NCI-H82 treated with DMSO at 0.1 percent for 48 hours (cell line): ENCODE results near the gene MEP1A.
A peak's percentile ranks its signal among the peaks of the same experiment; 100 is the strongest.

Experiments
- DNase-seq: peaks from one replicate; lab custom pipeline; 2025; ENCODE audit not compliant: unreplicated experiment; lab: John Stamatoyannopoulos, UW

The MEP1A gene

DNA sequence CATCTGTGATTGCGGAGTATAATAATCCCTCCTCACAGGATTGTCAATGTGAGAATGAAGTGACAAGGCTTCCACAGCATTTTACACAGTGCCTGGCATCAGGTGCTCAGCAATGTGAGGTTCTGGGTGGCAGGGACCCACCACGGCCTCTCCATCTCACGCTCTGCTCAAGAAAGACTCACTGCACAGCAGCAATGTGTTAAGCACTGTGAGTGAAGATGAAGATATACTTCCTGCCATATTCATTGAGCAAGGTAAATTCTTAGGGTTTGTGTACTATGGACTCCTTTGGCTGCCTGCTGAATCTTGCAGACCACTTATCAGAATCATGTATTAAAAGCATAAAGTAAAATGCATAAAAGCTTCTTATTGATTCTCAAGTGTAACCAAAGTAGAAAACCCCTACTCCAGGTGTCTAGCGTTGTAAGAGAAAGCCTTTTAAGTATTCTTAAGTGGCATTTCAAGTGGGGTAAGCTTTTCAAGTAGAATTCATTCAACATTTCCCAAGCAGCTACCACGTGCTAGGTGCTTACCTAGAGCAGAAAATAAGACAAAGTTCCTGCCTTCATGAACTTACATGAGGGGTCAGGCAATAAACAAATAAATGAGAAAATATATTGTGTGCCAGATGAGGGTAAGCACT is 17.0 kb upstream of the MEP1A start:
- DNase-seq, result no peak

DNA sequence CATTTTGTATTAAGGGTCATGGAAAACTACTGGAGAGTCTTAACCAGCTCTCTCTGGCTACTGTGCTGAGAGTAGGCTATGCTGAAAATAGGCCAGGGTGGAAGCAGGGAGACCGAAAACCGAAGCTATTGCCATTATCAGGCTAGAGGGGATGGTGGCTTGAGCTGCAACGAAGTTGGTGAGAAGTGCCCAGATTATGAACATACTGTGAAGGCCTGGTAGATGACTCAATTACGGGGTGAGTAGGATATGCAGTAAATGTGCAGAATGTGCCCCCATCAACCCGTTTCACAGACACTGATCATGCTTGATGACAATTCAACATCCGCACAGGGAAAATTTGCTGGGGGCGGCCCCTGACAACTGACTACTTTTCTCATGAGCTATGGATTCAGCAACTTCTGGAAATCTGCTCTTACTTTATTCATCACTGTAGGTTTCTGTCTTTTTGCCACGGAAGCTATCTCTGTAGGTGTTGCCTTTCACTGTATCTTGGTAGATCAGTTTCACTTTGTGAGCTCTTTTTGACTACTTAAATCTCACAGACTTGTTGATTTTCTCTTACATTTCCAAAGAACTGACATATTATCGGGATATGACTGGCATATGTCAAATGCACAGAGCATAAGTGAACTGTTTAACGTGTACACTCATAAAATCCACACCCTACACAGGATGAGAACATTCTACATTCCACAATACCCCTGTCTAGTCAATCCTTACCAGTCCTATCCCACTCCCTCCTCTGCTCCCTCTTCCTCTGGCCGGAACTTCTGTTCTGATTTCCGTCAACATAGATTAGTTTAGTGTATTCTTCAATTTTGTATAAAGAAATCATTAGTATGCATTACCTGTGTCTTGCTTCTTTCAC is 15.5 kb upstream of the MEP1A start:
- DNase-seq, result no peak

DNA sequence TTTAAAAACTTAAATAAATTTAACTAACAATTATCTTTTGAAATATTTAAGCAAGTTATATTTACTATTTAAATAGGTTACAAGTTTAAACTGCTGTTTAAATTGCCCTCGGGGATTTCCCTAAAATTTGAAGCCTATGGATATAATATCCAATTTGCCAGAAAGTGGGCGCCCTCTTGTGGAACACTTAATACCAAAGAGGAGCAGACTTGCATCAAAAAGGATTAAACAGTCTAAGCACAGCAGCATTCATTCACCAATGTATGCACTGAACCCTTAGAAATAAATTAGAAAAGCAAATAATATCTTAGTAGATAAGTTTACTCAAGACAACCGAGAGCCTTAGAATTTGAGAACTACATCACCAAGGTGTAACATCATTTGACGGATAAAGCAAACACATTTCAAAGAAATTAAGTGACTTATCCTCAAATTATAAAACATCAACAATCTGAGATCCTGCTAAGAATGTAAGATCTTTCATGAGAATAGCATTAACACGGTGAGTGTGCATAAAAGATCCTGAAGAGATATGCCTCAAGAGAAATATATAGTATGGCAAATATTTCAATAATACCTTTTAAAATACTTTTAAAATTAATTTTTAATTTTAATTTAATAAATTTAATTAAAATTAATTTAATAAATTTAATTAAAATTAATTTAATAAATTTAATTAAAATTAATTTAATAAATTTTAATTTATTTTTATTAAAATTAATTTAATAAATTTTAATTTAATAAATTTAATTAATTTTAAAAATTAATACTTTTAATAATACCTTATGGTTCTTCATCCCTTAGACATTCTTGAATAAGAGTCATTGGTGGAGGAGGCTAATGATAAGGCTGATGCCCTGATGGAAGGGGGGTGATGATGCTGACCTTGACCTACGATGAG is 11.5 kb upstream of the MEP1A start:
- DNase-seq, result peak; percentile 62

DNA sequence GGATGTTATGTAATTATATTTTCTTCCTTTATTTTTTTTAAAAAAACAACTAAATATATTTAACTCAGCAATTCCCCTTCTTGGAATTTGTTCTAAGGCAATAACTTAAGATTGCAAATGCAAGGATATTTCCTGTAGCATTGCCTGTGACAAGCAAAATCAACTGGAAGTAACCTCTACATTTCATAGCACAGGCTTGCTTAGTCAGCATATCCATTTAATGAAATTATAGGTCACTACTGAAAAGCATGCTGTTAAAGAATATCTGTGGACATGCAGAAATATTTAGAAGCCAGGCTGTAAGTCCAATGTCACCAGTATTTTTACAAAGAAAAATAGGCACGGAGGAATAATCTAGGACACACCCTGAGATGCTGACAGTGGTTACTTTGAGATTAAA is 8.7 kb upstream of the MEP1A start:
- no peak for DNase-seq

DNA sequence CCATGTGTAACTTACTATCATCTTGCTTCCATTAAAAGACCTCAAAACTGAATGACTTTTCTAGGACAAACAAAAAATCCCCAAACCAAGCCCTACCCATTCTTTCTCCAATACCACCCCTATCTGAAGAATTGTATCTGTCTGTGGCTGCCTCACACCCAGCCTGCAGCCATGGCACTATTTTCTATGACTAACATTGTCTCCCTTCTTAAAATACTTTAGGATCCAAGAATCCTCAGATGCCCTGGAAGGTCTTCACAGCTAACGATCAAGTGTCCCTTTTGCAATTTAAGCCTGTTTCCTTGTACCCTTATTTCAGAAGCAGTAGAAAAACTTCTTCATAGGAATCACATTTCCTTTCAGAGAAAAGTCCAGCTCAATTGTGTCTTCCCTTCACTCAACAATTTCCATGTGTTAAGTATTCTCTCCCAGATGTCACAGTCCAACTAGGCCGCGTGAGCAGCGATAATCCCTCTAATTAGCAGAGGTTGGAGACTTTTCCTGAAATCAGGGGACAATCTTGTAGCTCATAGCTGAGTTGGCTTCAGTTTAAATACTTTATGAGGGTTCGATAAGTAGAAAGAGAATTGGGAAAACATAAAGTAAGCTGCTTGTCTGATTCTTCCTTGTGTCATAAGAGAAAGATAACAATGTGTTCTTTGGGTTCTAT is 5.2 kb upstream of the MEP1A start:
- DNase-seq, result no peak

GRCh38 chr6:46788791-46789190 is 4.4 kb upstream of the MEP1A start:
- DNase-seq, result no peak

DNA sequence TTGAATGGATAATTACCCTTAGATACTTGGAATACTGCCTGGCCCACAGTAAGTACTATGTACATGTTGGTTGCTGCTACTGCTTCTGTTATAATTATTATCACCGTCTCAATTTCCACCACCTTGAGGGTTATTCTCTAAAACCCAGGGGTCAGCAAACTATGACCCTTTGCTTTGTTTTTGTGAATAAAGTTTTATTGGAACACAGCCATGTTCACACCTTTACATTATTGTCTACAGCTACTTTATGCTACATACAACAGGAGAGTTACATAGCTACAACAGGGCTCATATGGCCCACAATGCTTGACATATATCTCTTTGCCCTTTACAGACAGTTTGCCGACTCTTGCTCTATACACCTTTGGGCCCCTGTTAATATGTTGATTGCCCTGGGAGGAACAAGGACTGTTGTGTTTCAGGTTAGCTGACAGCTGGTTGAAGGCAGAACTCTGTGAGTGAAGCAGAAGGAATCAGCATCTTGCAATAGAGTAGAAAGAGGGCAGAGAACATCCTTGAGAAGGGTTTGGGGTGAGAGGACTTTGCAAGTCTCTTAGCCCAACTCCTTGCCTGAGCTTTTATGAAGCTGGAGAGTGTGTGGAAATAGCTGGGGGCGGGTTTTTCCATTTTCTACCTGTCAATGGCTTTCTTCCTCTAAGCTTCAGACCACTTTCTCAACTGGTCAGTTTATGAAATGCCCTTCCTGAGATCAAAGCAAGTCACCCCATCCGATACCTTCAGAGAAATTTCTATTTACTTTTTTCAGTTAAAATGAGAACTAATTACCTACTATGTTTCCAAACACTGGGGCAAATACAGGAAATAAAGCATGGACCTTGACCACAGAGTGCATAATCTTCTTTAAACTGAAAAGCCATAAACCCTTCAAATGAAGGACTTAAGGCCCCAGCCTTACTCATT is 3.5 kb upstream of the MEP1A start:
- DNase-seq, result no peak

DNA sequence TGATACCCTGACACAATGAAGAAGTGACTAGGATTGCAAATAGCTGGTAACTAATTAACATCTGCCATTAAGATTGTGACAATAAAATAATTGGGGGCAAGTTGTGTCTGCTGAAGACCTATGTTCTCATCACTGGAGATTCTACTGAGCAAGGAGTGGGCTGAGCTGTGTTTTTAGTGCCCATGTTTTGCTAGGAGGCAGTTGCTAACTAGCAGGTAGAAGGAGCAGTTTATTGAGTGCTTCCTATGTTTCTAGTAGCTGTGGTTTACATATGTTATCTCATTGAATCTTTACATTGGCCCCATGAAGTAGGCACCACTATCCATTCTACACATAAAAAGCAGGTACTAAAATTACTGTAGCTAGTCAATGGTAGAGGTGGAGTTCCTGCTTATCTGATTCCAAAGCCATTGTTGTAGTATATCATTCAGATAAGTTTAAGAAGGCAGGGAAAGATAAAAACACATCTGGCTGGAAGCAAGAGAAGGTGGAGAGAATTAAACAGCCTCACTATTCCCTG is 2.8 kb upstream of the MEP1A start:
- no peak for DNase-seq

- DNase-seq, result no peak
Measured at GRCh38 chr6:46792635-46793034, 554 bp upstream of the MEP1A start.

GRCh38 chr6:46794068-46794467 is 879 bp downstream of the MEP1A start:
- no peak for DNase-seq

GRCh38 chr6:46795816-46796215 is 2.6 kb downstream of the MEP1A start:
- DNase-seq, result no peak

- no peak for DNase-seq
Measured at GRCh38 chr6:46796848-46797580, 3.8 kb downstream of the MEP1A start.

DNA sequence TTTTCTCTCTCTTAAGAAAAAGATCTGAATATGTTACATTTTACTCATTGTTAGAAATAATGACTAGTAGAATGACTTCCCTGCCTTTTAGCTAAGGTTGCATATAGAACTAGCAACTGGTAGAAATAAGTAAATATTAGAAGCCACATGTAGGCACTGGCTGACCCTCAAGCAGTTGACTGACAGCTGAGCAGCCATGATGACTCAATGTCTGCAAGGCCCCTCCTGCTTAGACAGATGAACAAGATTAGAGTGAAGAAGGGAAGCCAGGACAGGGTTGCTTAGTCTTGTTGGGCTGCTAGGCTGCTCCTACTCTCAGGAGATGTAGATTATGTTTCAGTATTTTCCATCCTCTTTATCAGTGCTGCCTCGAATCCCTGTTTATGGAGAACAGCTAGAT is 6.5 kb downstream of the MEP1A start:
- DNase-seq, result no peak

GRCh38 chr6:46808806-46809205 is 15.6 kb downstream of the MEP1A start:
- DNase-seq, result no peak

GRCh38 chr6:46815130-46815529 is 21.9 kb downstream of the MEP1A start:
- no peak for DNase-seq

DNA sequence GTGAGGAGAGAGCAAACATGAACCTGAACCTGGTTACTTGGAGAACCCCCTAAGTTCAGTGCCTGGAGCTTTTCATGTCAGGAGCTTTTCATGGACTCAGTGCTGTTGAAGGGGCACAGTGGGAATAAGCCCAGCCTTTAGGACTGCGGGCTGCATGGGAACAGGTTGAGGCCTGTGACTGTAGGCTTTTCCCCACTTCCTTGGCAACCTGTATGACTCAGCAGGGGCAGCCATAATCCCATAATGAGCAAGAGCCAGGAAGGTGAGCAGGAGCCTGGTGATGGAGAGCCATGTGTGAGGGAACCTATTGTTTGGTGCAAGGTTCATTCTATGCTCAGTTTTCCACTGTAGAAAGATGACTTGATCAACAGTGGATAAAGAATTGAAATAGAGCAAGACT is 23.4 kb downstream of the MEP1A start:
- DNase-seq, result no peak

- DNase-seq, result no peak
Measured at GRCh38 chr6:46819561-46819960, 26.4 kb downstream of the MEP1A start.

GRCh38 chr6:46821458-46821881 is 28.3 kb downstream of the MEP1A start:
- DNase-seq, result no peak

- DNase-seq, result no peak
Measured at GRCh38 chr6:46828939-46829338, 35.8 kb downstream of the MEP1A start.
